ENCODE data around the gene SSBP2.

The SSBP2 gene

GRCh38 chr5:81751009-81751835, at the start of gene SSBP2:
SSBP2 (minus strand) TSS chr5:81751097; CDS start chr5:81751042, 55 bp downstream.
- peak; percentile 99 for DNase-seq

- DNase-seq, result no peak
Measured at GRCh38 chr5:81795666-81796065, 44.8 kb upstream of the SSBP2 start.

- no peak for DNase-seq
Measured at GRCh38 chr5:81794226-81794625, 43.3 kb upstream of the SSBP2 start.

- DNase-seq, result no peak
Measured at GRCh38 chr5:81790336-81790735, 39.4 kb upstream of the SSBP2 start.

- peak; percentile 86 for DNase-seq
Measured at GRCh38 chr5:81789033-81789432, 38.1 kb upstream of the SSBP2 start.

GRCh38 chr5:81788329-81788728, 37.4 kb upstream of the SSBP2 start:
- peak; percentile 44 for DNase-seq

- DNase-seq, result peak; percentile 70
Measured at GRCh38 chr5:81787474-81788242, 36.8 kb upstream of the SSBP2 start.

GRCh38 chr5:81786991-81787390, 36.1 kb upstream of the SSBP2 start:
- DNase-seq, result no peak

GRCh38 chr5:81786496-81786895, 35.6 kb upstream of the SSBP2 start:
- DNase-seq, result no peak

GRCh38 chr5:81785322-81785721, 34.4 kb upstream of the SSBP2 start:
- peak; percentile 11 for DNase-seq

GRCh38 chr5:81783401-81783800, 32.5 kb upstream of the SSBP2 start:
- no peak for DNase-seq

GRCh38 chr5:81782811-81783210, 31.9 kb upstream of the SSBP2 start:
- peak; percentile 64 for DNase-seq

- no peak for DNase-seq
Measured at GRCh38 chr5:81779916-81780266, 29.0 kb upstream of the SSBP2 start.

- peak; percentile 8 for DNase-seq
Measured at GRCh38 chr5:81779125-81779915, 28.4 kb upstream of the SSBP2 start.

- DNase-seq, result no peak
Measured at GRCh38 chr5:81778642-81779041, 27.7 kb upstream of the SSBP2 start.

GRCh38 chr5:81776258-81776657, 25.4 kb upstream of the SSBP2 start:
- no peak for DNase-seq

- no peak for DNase-seq
Measured at GRCh38 chr5:81774374-81774773, 23.5 kb upstream of the SSBP2 start.

GRCh38 chr5:81773574-81773973, 22.7 kb upstream of the SSBP2 start:
- no peak for DNase-seq

GRCh38 chr5:81773161-81773560, 22.3 kb upstream of the SSBP2 start:
- no peak for DNase-seq

GRCh38 chr5:81772488-81772887, 21.6 kb upstream of the SSBP2 start:
- DNase-seq, result no peak

- DNase-seq, result peak; percentile 97
Measured at GRCh38 chr5:81768935-81769452, 18.1 kb upstream of the SSBP2 start.

GRCh38 chr5:81767938-81768337, 17.0 kb upstream of the SSBP2 start:
- DNase-seq, result no peak

- no peak for DNase-seq
Measured at GRCh38 chr5:81767097-81767496, 16.2 kb upstream of the SSBP2 start.
